Testis (tissue), 3 donors: ENCODE measurements around the gene BIVM. TPM values are rescaled to one million over a fixed set of nuclear protein-coding genes. Genes with fewer than 3 reads are reported as not detected.
A peak's percentile ranks its signal among the peaks of the same experiment; 100 is the strongest.

Source experiments
- DNase-seq: peaks from one replicate; pipeline ENCODE4 v3.0.0-alpha.2; 2019
- H3K27ac ChIP-seq, 2 donors: fragments of 200-600 bp; sonication (generic); one replicate each; pipeline ENCODE4 v1.5.1; 2019
- H3K27me3 ChIP-seq: fragments of 200-600 bp; sonication (generic); one replicate; pipeline ENCODE4 v1.5.1; 2019
- H3K36me3 ChIP-seq: fragments of 200-600 bp; sonication (generic); one replicate; pipeline ENCODE4 v1.5.1; 2017; ENCODE audit warnings: low read depth; ENCODE audit errors: missing control alignments
- H3K4me1 ChIP-seq: fragments of 200-600 bp; sonication (generic); one replicate; pipeline ENCODE4 v1.5.1; 2019
- H3K4me3 ChIP-seq, 2 donors: fragments of 200-600 bp; sonication (generic); one replicate each; pipeline ENCODE4 v1.5.1; 2017 to 2019
- H3K9me3 ChIP-seq: fragments of 200-600 bp; sonication (generic); one replicate; pipeline ENCODE4 v1.5.1; 2017
- CTCF ChIP-seq, 3 experiments: fragments of 450-650 bp in 2 of 3; fragments of 200-600 bp in 1 of 3; sonication (generic) in 1 of 3; IDR thresholded peaks; one replicate each; pipeline ENCODE4 v1.5.1; 2016 to 2019; ENCODE audit warnings: antibody characterized with exemption in 3 of 3, mild to moderate bottlenecking in 2 of 3, moderate library complexity in 1 of 3
- POLR2A ChIP-seq: fragments of 450-650 bp; IDR thresholded peaks from one replicate; pipeline ENCODE4 v1.6.1; 2017; ENCODE audit warnings: antibody characterized with exemption, mild to moderate bottlenecking, moderate library complexity
- WGBS, 2 donors: methylation state at CpG; one replicate each; pipeline ENCODE4 v1.1.5; 2018; 5-methylcytosine and 5-hydroxymethylcytosine counted together
- intact Hi-C: fragments of 100-400 bp; cut with DNase I; formaldehyde crosslinking; loops from one replicate; pipeline ENCODE4 v1.15.1; 2023; ENCODE audit warnings: low total_unique reads
- polyA plus RNA-seq: library from polyadenylated mRNA; stranded (reverse); fragments of 350-450 nt; fragmentation: Illumina TruSeq; extraction: RNeasy Lipid Tissue Mini Kit (QIAGEN cat#74804); gene quantifications from one replicate; pipeline ENCODE4 v1.2.3, GENCODE V29; 2014; ENCODE audit warnings: low read depth, low replicate concordance; ENCODE audit not compliant: insufficient read depth
- total RNA-seq, 2 donors: library from RNA; depleted of rRNA; stranded (reverse); fragments of >200 nt; gene quantifications; one replicate each; pipeline ENCODE4 v1.2.3, GENCODE V29; 2016

BIVM gene
- total and polyA plus RNA-seq, 3 donors from 2014 or later: 4.7 to 9.1 (median 8.4) TPM

- peak; percentile 93 for DNase-seq
- 0% methylated on average over 20 to 49 of the region's 49 CpGs for WGBS, 2 donors
- intact Hi-C loops: loop anchor here (2.0 kb wide), 1 partner anchor 249 kb away; the partner anchor contains the start of gene TPP2
- Histone ChIP-seq H3K36me3 (no peaks in the 10 kb centered on the region), H3K27me3 (no peaks in the 10 kb centered on the region), H3K27ac (peak within 1 kb of the TSS; percentile 80 to 97), H3K4me1 (peaks cover 3% of the 10 kb centered on the region), H3K9me3 (no peaks in the 10 kb centered on the region), H3K4me3 (peak within 1 kb of the TSS; percentile 80 to 92)
- TF ChIP-seq CTCF (IDR thresholded peaks at IDR 0.05) (peak in 1 of 3 experiments; percentile 17), POLR2A (no peak)
Measured at GRCh38 chr13:102845630-102846260, 46.8 kb downstream of the BIVM start, which contains the start of gene ERCC5. Gene ERCC5 (plus strand): TSS chr13:102846032. CDS start chr13:102846267, 235 bp downstream.

- WGBS, 2 donors: 0 to 1% methylated on average over 24 to 31 of the region's 31 CpGs
- intact Hi-C loops: loop anchor here (2.0 kb wide), 1 partner anchor 250 kb away; the partner anchor contains the start of gene TPP2
- Histone ChIP-seq H3K9me3 (no peaks in the 10 kb centered on the region), H3K27ac (peak overlapping the region; percentile 80 to 97), H3K36me3 (no peaks in the 10 kb centered on the region), H3K4me3 (peak overlapping the region; percentile 80 to 92), H3K27me3 (no peaks in the 10 kb centered on the region), H3K4me1 (peaks cover 3% of the 10 kb centered on the region)
- TF ChIP-seq POLR2A (no peak), CTCF (IDR thresholded peaks at IDR 0.05) (no peak)
- peak; percentile 40 for DNase-seq
Measured at GRCh38 chr13:102846261-102847015, 47.5 kb downstream of the BIVM start.

GRCh38 chr13:102847272-102848234, 48.6 kb downstream of the BIVM start:
- Histone ChIP-seq H3K4me3 (peak overlapping the region; percentile 80 to 92), H3K27me3 (no peaks in the 10 kb centered on the region), H3K36me3 (no peaks in the 10 kb centered on the region), H3K4me1 (peaks cover 3% of the 10 kb centered on the region), H3K9me3 (no peaks in the 10 kb centered on the region), H3K27ac (no peak overlapping the region)
- peak; percentile 50 to 67 (median 54) for TF ChIP-seq CTCF (IDR thresholded peaks at IDR 0.05)
- no peak for TF ChIP-seq POLR2A
- DNase-seq: no peak
- WGBS, 2 donors: 19 to 22% methylated on average over 12 of the region's 12 CpGs
- intact Hi-C loops: loop anchor here (2.0 kb wide), 1 partner anchor 251 kb away; the partner anchor contains the start of gene TPP2

- Histone ChIP-seq H3K4me3 (no peak overlapping the region), H3K9me3 (no peaks in the 10 kb centered on the region), H3K36me3 (no peaks in the 10 kb centered on the region), H3K4me1 (peaks cover 3% of the 10 kb centered on the region), H3K27me3 (no peaks in the 10 kb centered on the region), H3K27ac (no peak overlapping the region)
- TF ChIP-seq POLR2A (no peak), CTCF (IDR thresholded peaks at IDR 0.05) (no peak)
- DNase-seq: no peak
- intact Hi-C loops: no loop called here
- WGBS, 2 donors: 72 to 78% methylated on average over 6 of the region's 6 CpGs
Measured at GRCh38 chr13:102848956-102849355, 50.0 kb downstream of the BIVM start.
